ENCODE measurements around the gene CSNK1E. TPM values are rescaled to one million over a fixed set of nuclear protein-coding genes. Genes with fewer than 3 reads are reported as not detected.
A peak's percentile ranks its signal among the peaks of the same experiment; 100 is the strongest.

The CSNK1E gene
- total RNA-seq, 1 experiment from 2014 or later: 196 TPM

GRCh38 chr22:38355275-38355674, 38.0 kb upstream of the CSNK1E start:
- no peaks in the 10 kb centered on the region for H3K36me3 ChIP-seq (ENCODE audit: insufficient read depth, low read length, poor library complexity, severe bottlenecking)
- no peak for DNase-seq (ENCODE audit: low spot score)
- ChIA-PET CTCF (interaction anchor here (0.6 kb wide), 2 partner anchors 22 to 217 kb away, joined by 3 to 5 read pairs; no protein-coding TSS in a partner anchor), POLR2A (ENCODE audit: low non-redundant PET) (interaction anchor here (0.7 kb wide), 1 partner anchor 574 kb away, joined by 4 read pairs; no protein-coding TSS in a partner anchor)
- H3K27ac ChIP-seq (ENCODE audit: low read depth, low read length, poor library complexity, severe bottlenecking): no peak overlapping the region
- no TSS peak for BruUV-seq (replicated peaks)
- no peak for TF ChIP-seq EZH2 (IDR thresholded peaks at IDR 0.05; ENCODE audit: borderline replicate concordance, low read depth, low read length, poor library complexity, severe bottlenecking)
- TF ChIP-seq, protein P1, sequence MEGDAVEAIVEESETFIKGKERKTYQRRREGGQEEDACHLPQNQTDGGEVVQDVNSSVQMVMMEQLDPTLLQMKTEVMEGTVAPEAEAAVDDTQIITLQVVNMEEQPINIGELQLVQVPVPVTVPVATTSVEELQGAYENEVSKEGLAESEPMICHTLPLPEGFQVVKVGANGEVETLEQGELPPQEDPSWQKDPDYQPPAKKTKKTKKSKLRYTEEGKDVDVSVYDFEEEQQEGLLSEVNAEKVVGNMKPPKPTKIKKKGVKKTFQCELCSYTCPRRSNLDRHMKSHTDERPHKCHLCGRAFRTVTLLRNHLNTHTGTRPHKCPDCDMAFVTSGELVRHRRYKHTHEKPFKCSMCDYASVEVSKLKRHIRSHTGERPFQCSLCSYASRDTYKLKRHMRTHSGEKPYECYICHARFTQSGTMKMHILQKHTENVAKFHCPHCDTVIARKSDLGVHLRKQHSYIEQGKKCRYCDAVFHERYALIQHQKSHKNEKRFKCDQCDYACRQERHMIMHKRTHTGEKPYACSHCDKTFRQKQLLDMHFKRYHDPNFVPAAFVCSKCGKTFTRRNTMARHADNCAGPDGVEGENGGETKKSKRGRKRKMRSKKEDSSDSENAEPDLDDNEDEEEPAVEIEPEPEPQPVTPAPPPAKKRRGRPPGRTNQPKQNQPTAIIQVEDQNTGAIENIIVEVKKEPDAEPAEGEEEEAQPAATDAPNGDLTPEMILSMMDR (conservative IDR thresholded peaks at IDR 0.05; ENCODE audit: low read depth, low read length): no peak
- no peak overlapping the region for H3K4me3 ChIP-seq (ENCODE audit: low read depth, low read length, poor library complexity, severe bottlenecking)
- intact Hi-C loops (cut with micrococcal nuclease; ENCODE audit: unreplicated experiment): loop anchor here (10.0 kb wide), 1 partner anchor 220 kb away; the partner anchor contains the start of gene DMC1
- no peaks in the 10 kb centered on the region for H3K9me3 ChIP-seq (ENCODE audit: low read depth, low read length, poor library complexity, severe bottlenecking)
- no peaks in the 10 kb centered on the region for H3K27me3 ChIP-seq (replicated peaks; ENCODE audit: insufficient read depth, low read depth, low read length, poor library complexity)
- no peaks in the 10 kb centered on the region for H3K4me1 ChIP-seq (ENCODE audit: insufficient read depth, low read length, poor library complexity, severe bottlenecking)

GRCh38 chr22:38353701-38354100, 36.5 kb upstream of the CSNK1E start:
- Histone ChIP-seq H3K36me3 (ENCODE audit: insufficient read depth, low read length, poor library complexity, severe bottlenecking) (no peaks in the 10 kb centered on the region), H3K27me3 (replicated peaks; ENCODE audit: insufficient read depth, low read depth, low read length, poor library complexity) (no peaks in the 10 kb centered on the region), H3K4me1 (ENCODE audit: insufficient read depth, low read length, poor library complexity, severe bottlenecking) (no peaks in the 10 kb centered on the region), H3K9me3 (ENCODE audit: low read depth, low read length, poor library complexity, severe bottlenecking) (no peaks in the 10 kb centered on the region), H3K27ac (ENCODE audit: low read depth, low read length, poor library complexity, severe bottlenecking) (no peak overlapping the region), H3K4me3 (ENCODE audit: low read depth, low read length, poor library complexity, severe bottlenecking) (no peak overlapping the region)
- ChIA-PET POLR2A (ENCODE audit: low non-redundant PET) (no interaction called here), CTCF (interaction anchor here (0.9 kb wide), 1 partner anchor 302 kb away, joined by 4 read pairs; no protein-coding TSS in a partner anchor)
- TF ChIP-seq EZH2 (IDR thresholded peaks at IDR 0.05; ENCODE audit: borderline replicate concordance, low read depth, low read length, poor library complexity, severe bottlenecking): no peak
- TF ChIP-seq, protein P1 (conservative IDR thresholded peaks at IDR 0.05; ENCODE audit: low read depth, low read length): no peak
- intact Hi-C loops (cut with micrococcal nuclease; ENCODE audit: unreplicated experiment): loop anchor here (1.0 to 10.0 kb wide), 4 partner anchors 56 to 301 kb away; partner anchors contain the start of gene DMC1
- no TSS peak for BruUV-seq (replicated peaks)
- no peak for DNase-seq (ENCODE audit: low spot score)

DNA sequence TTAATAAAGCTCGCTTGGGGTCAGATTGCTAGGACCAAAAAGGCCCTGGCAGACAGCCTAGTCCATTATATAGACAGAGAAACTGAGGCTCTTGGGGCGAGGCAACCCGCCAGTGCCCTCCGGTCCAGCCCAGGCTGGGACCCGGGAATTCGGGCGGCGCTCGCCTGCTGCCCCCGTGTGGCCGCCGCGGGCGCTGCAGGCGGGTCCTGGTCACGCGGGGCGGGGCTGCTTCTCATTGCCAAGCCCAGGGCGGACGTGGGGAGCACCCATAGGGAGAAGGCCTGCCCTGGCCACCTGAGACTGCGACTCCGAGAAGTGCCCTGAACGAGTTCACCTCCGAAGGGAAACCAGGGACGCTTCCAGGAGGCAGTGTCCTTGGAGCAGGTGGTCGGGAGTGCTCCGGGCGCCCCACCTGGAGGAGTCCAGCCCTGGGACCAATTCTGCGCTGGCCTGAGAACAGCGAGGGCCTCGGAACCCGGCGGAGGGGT, 36.0 kb upstream of the CSNK1E start:
- H3K27ac ChIP-seq (ENCODE audit: low read depth, low read length, poor library complexity, severe bottlenecking): no peak overlapping the region
- DNase-seq (ENCODE audit: low spot score): peak; percentile 64
- no peak for TF ChIP-seq EZH2 (IDR thresholded peaks at IDR 0.05; ENCODE audit: borderline replicate concordance, low read depth, low read length, poor library complexity, severe bottlenecking)
- TF ChIP-seq, protein P1 (conservative IDR thresholded peaks at IDR 0.05; ENCODE audit: low read depth, low read length): peak; percentile 95
- CTCF ChIA-PET: interaction anchor here (0.9 kb wide), 1 partner anchor 301 kb away, joined by 4 read pairs; no protein-coding TSS in a partner anchor
- no peaks in the 10 kb centered on the region for H3K36me3 ChIP-seq (ENCODE audit: insufficient read depth, low read length, poor library complexity, severe bottlenecking)
- no TSS peak for BruUV-seq (replicated peaks)
- POLR2A ChIA-PET (ENCODE audit: low non-redundant PET): no interaction called here
- H3K4me1 ChIP-seq (ENCODE audit: insufficient read depth, low read length, poor library complexity, severe bottlenecking): no peaks in the 10 kb centered on the region
- H3K27me3 ChIP-seq (replicated peaks; ENCODE audit: insufficient read depth, low read depth, low read length, poor library complexity): no peaks in the 10 kb centered on the region
- intact Hi-C loops (cut with micrococcal nuclease; ENCODE audit: unreplicated experiment): loop anchor here (1.0 to 10.0 kb wide), 4 partner anchors 56 to 300 kb away; partner anchors contain the start of gene DMC1
- no peaks in the 10 kb centered on the region for H3K9me3 ChIP-seq (ENCODE audit: low read depth, low read length, poor library complexity, severe bottlenecking)
- no peak overlapping the region for H3K4me3 ChIP-seq (ENCODE audit: low read depth, low read length, poor library complexity, severe bottlenecking)
